GM18498 (cell line): ENCODE data around the gene RNF11.
"Not testable (repeated sequence)": the region's sequence is repeated elsewhere in the genome, so short reads cannot be mapped to it uniquely, and the experiment has no call there.

ENCODE experiments used
- ATAC-seq: cut with Tn5 transposase; IDR thresholded peaks from one replicate; pipeline ENCODE4 v1.9.1; 2021; ENCODE audit warnings: mild to moderate bottlenecking, moderate library complexity; ENCODE audit not compliant: unreplicated experiment

RNF11 gene

GRCh38 chr1:51227231-51227960, 8.7 kb upstream of the RNF11 start:
- not testable (repeated sequence) for ATAC-seq

- ATAC-seq = not testable (repeated sequence)
Observed at GRCh38 chr1:51228471-51228870, 7.6 kb upstream of the RNF11 start.

- no peak for ATAC-seq
Observed at GRCh38 chr1:51230501-51231078, 5.5 kb upstream of the RNF11 start.

- ATAC-seq = no peak
Observed at GRCh38 chr1:51231120-51231519, 5.0 kb upstream of the RNF11 start.

- ATAC-seq = no peak
Observed at GRCh38 chr1:51231896-51232295, 4.2 kb upstream of the RNF11 start.

- ATAC-seq = not testable (repeated sequence)
Observed at GRCh38 chr1:51234236-51234635, 1.8 kb upstream of the RNF11 start.

GRCh38 chr1:51234721-51235425, 1.2 kb upstream of the RNF11 start:
- ATAC-seq = peak; percentile 60

GRCh38 chr1:51236531-51237350, 668 bp downstream of the RNF11 start:
- ATAC-seq = peak; percentile 21

- no peak for ATAC-seq
Observed at GRCh38 chr1:51237351-51238033, 1.4 kb downstream of the RNF11 start.

GRCh38 chr1:51238034-51238403, 1.9 kb downstream of the RNF11 start:
- no peak for ATAC-seq

GRCh38 chr1:51240084-51240483, 4.0 kb downstream of the RNF11 start:
- ATAC-seq = no peak

- ATAC-seq = no peak
Observed at GRCh38 chr1:51241119-51241518, 5.0 kb downstream of the RNF11 start.

- ATAC-seq = no peak
Observed at GRCh38 chr1:51242546-51242945, 6.5 kb downstream of the RNF11 start.

- peak; percentile 80 for ATAC-seq
Observed at GRCh38 chr1:51247022-51247421, 10.9 kb downstream of the RNF11 start.

- no peak for ATAC-seq
Observed at GRCh38 chr1:51247499-51247898, 11.4 kb downstream of the RNF11 start.

- ATAC-seq = no peak
Observed at GRCh38 chr1:51249445-51249844, 13.4 kb downstream of the RNF11 start.

GRCh38 chr1:51250729-51251128, 14.7 kb downstream of the RNF11 start:
- ATAC-seq = not testable (repeated sequence)

- ATAC-seq = not testable (repeated sequence)
Observed at GRCh38 chr1:51251165-51251564, 15.1 kb downstream of the RNF11 start.

- ATAC-seq = no peak
Observed at GRCh38 chr1:51252366-51252765, 16.3 kb downstream of the RNF11 start.

GRCh38 chr1:51253691-51254090, 17.6 kb downstream of the RNF11 start:
- no peak for ATAC-seq

GRCh38 chr1:51255331-51255730, 19.3 kb downstream of the RNF11 start:
- no peak for ATAC-seq
